ENCODE data around the gene TIMP3.

Gene TIMP3

DNA sequence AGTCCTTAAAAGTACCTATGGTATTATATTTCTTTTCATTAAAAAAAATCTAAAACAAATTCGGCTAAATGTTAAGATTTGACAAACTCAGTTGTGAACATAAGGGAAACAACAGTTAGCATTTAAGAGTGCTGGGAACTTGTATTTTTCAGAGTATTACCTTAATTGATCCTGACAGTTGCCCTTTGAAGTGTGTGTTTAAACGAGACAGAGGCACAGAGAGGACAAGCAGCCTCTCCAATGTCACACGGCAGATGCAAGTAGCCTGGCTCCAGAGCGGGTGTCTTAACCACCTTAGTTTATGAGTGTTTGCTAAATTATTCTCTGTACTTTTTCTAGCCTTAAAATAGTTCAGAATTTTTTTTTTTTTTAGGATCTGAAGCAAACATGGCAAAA, 80.9 kb downstream of the TIMP3 start:
- no peaks in the 10 kb centered on the region for H3K79me1 ChIP-seq (replicated peaks; ENCODE audit: low read length, poor library complexity, severe bottlenecking)
- no peak overlapping the region for H3K4ac ChIP-seq (ENCODE audit: low read depth in 1 of 2, low read length in 2 of 2)
- H4K91ac ChIP-seq (ENCODE audit: low read length), result no peak overlapping the region
- WGBS, result 66% methylated on average over 3 of the region's 4 CpGs
- H3K4me1 ChIP-seq (ENCODE audit: control insufficient read depth, insufficient read depth, low read depth, low read length), result no peaks in the 10 kb centered on the region
- H2AK5ac ChIP-seq (ENCODE audit: low read length, severe bottlenecking), result no peak overlapping the region
- no peak overlapping the region for H2BK12ac ChIP-seq (ENCODE audit: low read length in 2 of 2)
- H3K4me3 ChIP-seq (ENCODE audit: insufficient read depth in 1 of 2, low read depth in 1 of 2, low read length in 2 of 2), result no peak overlapping the region
- H3K9ac ChIP-seq (ENCODE audit: low read length), result no peak overlapping the region
- no peak overlapping the region for H2BK120ac ChIP-seq (ENCODE audit: low read depth, low read length)
- no peak overlapping the region for H3K23ac ChIP-seq (ENCODE audit: low read length in 2 of 2)
- H3K14ac ChIP-seq (ENCODE audit: low read length in 2 of 2), result no peak overlapping the region
- DNase-seq, result no peak
- no peak overlapping the region for H3K27ac ChIP-seq (ENCODE audit: low read length, poor library complexity, severe bottlenecking)
- H3K18ac ChIP-seq (ENCODE audit: low read depth in 1 of 2, low read length in 2 of 2), result no peak overlapping the region
- H2BK5ac ChIP-seq (ENCODE audit: low read depth, low read length, poor library complexity, severe bottlenecking), result no peak overlapping the region
- no peak overlapping the region for H4K8ac ChIP-seq (ENCODE audit: low read length)
- no peak overlapping the region for H2BK15ac ChIP-seq (ENCODE audit: low read depth, poor library complexity, severe bottlenecking)
- H3K36me3 ChIP-seq (ENCODE audit: control insufficient read depth in 1 of 2, insufficient read depth in 2 of 2, low read depth in 1 of 2, low read length in 2 of 2), result no peaks in the 10 kb centered on the region
- peaks cover 0 to 29% of the 10 kb centered on the region in 2 experiments for H3K27me3 ChIP-seq (ENCODE audit: control insufficient read depth in 1 of 2, insufficient read depth in 1 of 2, low read length in 2 of 2)
- H3K9me3 ChIP-seq (ENCODE audit: control insufficient read depth, low read length), result no peaks in the 10 kb centered on the region
- H3K4me2 ChIP-seq (ENCODE audit: low read length, poor library complexity, severe bottlenecking), result no peak overlapping the region
- no peak overlapping the region for H2AFZ ChIP-seq (ENCODE audit: low read depth, low read length)

DNA sequence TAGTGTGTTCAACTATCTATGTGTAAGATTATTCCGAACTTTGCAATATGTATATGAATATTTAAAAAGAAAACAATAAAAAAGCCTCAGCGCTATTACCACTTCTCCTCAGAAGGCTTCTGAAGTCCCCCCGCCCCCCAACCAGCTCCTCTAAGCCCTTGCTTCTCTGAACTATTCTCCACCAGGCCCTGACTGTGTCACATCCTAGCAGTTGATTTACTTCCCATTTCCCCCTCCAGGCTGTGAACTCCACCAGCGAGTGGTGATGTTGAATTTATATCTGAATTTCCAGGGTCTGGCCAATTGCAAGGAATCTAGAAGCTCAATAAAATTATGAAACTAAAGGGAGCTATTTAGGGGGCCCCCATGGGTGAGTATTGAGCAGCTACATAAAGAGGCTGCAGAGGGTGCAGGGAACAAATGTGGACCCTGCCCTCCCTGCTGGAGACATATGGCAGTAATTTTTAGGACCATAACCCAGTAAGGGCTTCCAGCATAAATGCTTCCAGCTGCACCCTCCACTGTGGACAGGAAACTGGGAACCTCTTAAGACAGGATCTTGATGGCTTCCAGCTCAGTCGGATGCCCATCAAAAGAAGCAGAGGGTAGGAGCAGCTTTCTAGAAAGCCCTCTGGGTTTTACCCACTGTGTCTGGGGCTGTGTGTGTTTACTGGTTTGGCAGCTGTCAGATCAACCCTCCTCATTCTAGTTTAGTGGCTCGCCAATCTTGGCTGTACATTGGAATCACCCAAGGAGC, 81.4 kb downstream of the TIMP3 start:
- Histone ChIP-seq H2BK12ac (ENCODE audit: low read length in 2 of 2) (no peak overlapping the region), H2AK5ac (ENCODE audit: low read length, severe bottlenecking) (no peak overlapping the region), H3K9ac (ENCODE audit: low read length) (no peak overlapping the region), H2BK5ac (ENCODE audit: low read depth, low read length, poor library complexity, severe bottlenecking) (no peak overlapping the region), H4K91ac (ENCODE audit: low read length) (no peak overlapping the region), H3K27me3 (ENCODE audit: control insufficient read depth in 1 of 2, insufficient read depth in 1 of 2, low read length in 2 of 2) (peaks cover 0 to 23% of the 10 kb centered on the region in 2 experiments), H2BK120ac (ENCODE audit: low read depth, low read length) (no peak overlapping the region), H3K36me3 (ENCODE audit: control insufficient read depth in 1 of 2, insufficient read depth in 2 of 2, low read depth in 1 of 2, low read length in 2 of 2) (no peaks in the 10 kb centered on the region), H3K4ac (ENCODE audit: low read depth in 1 of 2, low read length in 2 of 2) (no peak overlapping the region), H3K4me2 (ENCODE audit: low read length, poor library complexity, severe bottlenecking) (no peak overlapping the region), H3K18ac (ENCODE audit: low read depth in 1 of 2, low read length in 2 of 2) (no peak overlapping the region), H3K9me3 (ENCODE audit: control insufficient read depth, low read length) (no peaks in the 10 kb centered on the region), H2AFZ (ENCODE audit: low read depth, low read length) (no peak overlapping the region), H3K79me1 (replicated peaks; ENCODE audit: low read length, poor library complexity, severe bottlenecking) (no peaks in the 10 kb centered on the region), H3K27ac (ENCODE audit: low read length, poor library complexity, severe bottlenecking) (no peak overlapping the region), H3K4me3 (ENCODE audit: insufficient read depth in 1 of 2, low read depth in 1 of 2, low read length in 2 of 2) (no peak overlapping the region), H3K23ac (ENCODE audit: low read length in 2 of 2) (no peak overlapping the region), H2BK15ac (ENCODE audit: low read depth, poor library complexity, severe bottlenecking) (peak overlapping the region; percentile 62), H3K14ac (ENCODE audit: low read length in 2 of 2) (no peak overlapping the region), H3K4me1 (ENCODE audit: control insufficient read depth, insufficient read depth, low read depth, low read length) (no peaks in the 10 kb centered on the region), H4K8ac (ENCODE audit: low read length) (no peak overlapping the region)
- DNase-seq, result no peak
- 40% methylated on average over 4 of the region's 6 CpGs for WGBS

DNA sequence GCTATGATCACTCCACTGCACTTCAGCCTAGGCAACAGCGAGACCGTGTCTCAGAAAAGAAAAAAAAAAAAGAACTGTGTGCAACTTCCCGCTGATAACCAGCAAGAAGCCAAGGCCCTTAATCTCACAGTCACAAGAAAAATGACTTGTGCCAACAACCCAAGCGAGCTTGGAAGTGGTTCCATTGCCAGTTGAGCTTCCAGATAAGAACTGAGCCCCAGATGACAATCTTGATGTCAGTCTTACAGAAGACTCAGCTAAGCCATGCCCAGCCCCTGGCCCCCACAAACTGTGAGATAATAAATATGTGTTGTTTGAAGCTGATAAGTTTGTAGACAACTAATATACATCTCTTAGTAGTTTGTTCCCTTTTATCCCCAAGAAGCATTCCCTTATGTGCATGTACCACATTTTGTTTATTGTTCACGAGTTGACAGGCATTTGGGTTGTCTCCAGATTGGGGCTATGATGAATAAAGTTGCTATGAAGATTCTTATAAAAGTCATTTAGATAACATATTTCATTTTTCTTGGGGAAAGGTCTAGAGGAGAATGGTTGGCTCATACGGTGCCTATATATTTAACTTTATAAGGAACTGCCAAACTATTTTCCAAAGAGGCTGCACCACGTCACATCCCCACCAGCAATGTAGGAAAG, 85.9 kb downstream of the TIMP3 start:
- no peak overlapping the region for H4K8ac ChIP-seq (ENCODE audit: low read length)
- H3K18ac ChIP-seq (ENCODE audit: low read depth in 1 of 2, low read length in 2 of 2), result no peak overlapping the region
- H3K4me2 ChIP-seq (ENCODE audit: low read length, poor library complexity, severe bottlenecking), result no peak overlapping the region
- H3K36me3 ChIP-seq (ENCODE audit: control insufficient read depth in 1 of 2, insufficient read depth in 2 of 2, low read depth in 1 of 2, low read length in 2 of 2), result no peaks in the 10 kb centered on the region
- H3K4me3 ChIP-seq (ENCODE audit: insufficient read depth in 1 of 2, low read depth in 1 of 2, low read length in 2 of 2), result no peak overlapping the region
- H4K91ac ChIP-seq (ENCODE audit: low read length), result no peak overlapping the region
- no peak overlapping the region for H2BK12ac ChIP-seq (ENCODE audit: low read length in 2 of 2)
- WGBS, result 95% methylated on average over 5 of the region's 7 CpGs
- no peak overlapping the region for H2BK120ac ChIP-seq (ENCODE audit: low read depth, low read length)
- no peak for DNase-seq
- peaks cover 0 to 35% of the 10 kb centered on the region in 2 experiments for H3K27me3 ChIP-seq (ENCODE audit: control insufficient read depth in 1 of 2, insufficient read depth in 1 of 2, low read length in 2 of 2)
- H3K9ac ChIP-seq (ENCODE audit: low read length), result no peak overlapping the region
- no peaks in the 10 kb centered on the region for H3K79me1 ChIP-seq (replicated peaks; ENCODE audit: low read length, poor library complexity, severe bottlenecking)
- no peak overlapping the region for H2BK15ac ChIP-seq (ENCODE audit: low read depth, poor library complexity, severe bottlenecking)
- H3K9me3 ChIP-seq (ENCODE audit: control insufficient read depth, low read length), result no peaks in the 10 kb centered on the region
- no peak overlapping the region for H2BK5ac ChIP-seq (ENCODE audit: low read depth, low read length, poor library complexity, severe bottlenecking)
- H3K4ac ChIP-seq (ENCODE audit: low read depth in 1 of 2, low read length in 2 of 2), result no peak overlapping the region
- H3K14ac ChIP-seq (ENCODE audit: low read length in 2 of 2), result no peak overlapping the region
- no peak overlapping the region for H3K27ac ChIP-seq (ENCODE audit: low read length, poor library complexity, severe bottlenecking)
- H2AK5ac ChIP-seq (ENCODE audit: low read length, severe bottlenecking), result no peak overlapping the region
- H3K4me1 ChIP-seq (ENCODE audit: control insufficient read depth, insufficient read depth, low read depth, low read length), result no peaks in the 10 kb centered on the region
- H2AFZ ChIP-seq (ENCODE audit: low read depth, low read length), result no peak overlapping the region
- H3K23ac ChIP-seq (ENCODE audit: low read length in 2 of 2), result no peak overlapping the region

DNA sequence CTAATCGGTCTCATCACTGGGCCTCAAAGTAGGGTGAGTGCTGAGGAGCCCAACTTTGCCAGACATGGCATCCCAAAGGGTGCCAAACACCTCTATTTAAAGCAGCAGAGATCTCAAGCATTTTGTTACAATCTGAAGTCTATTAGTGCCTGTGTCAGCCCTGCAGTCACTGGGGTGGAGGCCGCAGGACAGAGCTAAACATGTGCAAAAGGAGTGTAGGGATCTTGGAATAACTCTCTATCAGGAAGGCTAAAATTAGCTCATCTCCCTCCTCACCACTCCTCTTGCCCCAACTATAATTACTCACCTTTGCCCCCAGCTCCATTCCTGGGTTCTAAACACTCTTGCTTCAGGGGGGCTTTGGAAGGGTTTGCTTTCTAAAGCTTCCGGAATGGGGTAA, 87.5 kb downstream of the TIMP3 start:
- H3K18ac ChIP-seq (ENCODE audit: low read depth in 1 of 2, low read length in 2 of 2), result peak overlapping the region in 1 of 2 experiments; percentile 35
- H3K9me3 ChIP-seq (ENCODE audit: control insufficient read depth, low read length), result no peaks in the 10 kb centered on the region
- peaks cover 0 to 36% of the 10 kb centered on the region in 2 experiments for H3K27me3 ChIP-seq (ENCODE audit: control insufficient read depth in 1 of 2, insufficient read depth in 1 of 2, low read length in 2 of 2)
- no peak overlapping the region for H4K8ac ChIP-seq (ENCODE audit: low read length)
- H3K4me1 ChIP-seq (ENCODE audit: control insufficient read depth, insufficient read depth, low read depth, low read length), result no peaks in the 10 kb centered on the region
- DNase-seq, result no peak
- H3K4me2 ChIP-seq (ENCODE audit: low read length, poor library complexity, severe bottlenecking), result no peak overlapping the region
- no peak overlapping the region for H3K9ac ChIP-seq (ENCODE audit: low read length)
- no peak overlapping the region for H2BK12ac ChIP-seq (ENCODE audit: low read length in 2 of 2)
- no peak overlapping the region for H2BK15ac ChIP-seq (ENCODE audit: low read depth, poor library complexity, severe bottlenecking)
- H3K23ac ChIP-seq (ENCODE audit: low read length in 2 of 2), result peak overlapping the region in 1 of 2 experiments; percentile 59
- H3K4ac ChIP-seq (ENCODE audit: low read depth in 1 of 2, low read length in 2 of 2), result no peak overlapping the region
- H3K36me3 ChIP-seq (ENCODE audit: control insufficient read depth in 1 of 2, insufficient read depth in 2 of 2, low read depth in 1 of 2, low read length in 2 of 2), result no peaks in the 10 kb centered on the region
- H3K4me3 ChIP-seq (ENCODE audit: insufficient read depth in 1 of 2, low read depth in 1 of 2, low read length in 2 of 2), result no peak overlapping the region
- H3K27ac ChIP-seq (ENCODE audit: low read length, poor library complexity, severe bottlenecking), result no peak overlapping the region
- no peak overlapping the region for H2AFZ ChIP-seq (ENCODE audit: low read depth, low read length)
- H2AK5ac ChIP-seq (ENCODE audit: low read length, severe bottlenecking), result no peak overlapping the region
- 88% methylated on average over 1 of the region's 3 CpGs for WGBS
- no peak overlapping the region for H4K91ac ChIP-seq (ENCODE audit: low read length)
- no peak overlapping the region for H2BK120ac ChIP-seq (ENCODE audit: low read depth, low read length)
- H3K14ac ChIP-seq (ENCODE audit: low read length in 2 of 2), result no peak overlapping the region
- H3K79me1 ChIP-seq (replicated peaks; ENCODE audit: low read length, poor library complexity, severe bottlenecking), result no peaks in the 10 kb centered on the region
- no peak overlapping the region for H2BK5ac ChIP-seq (ENCODE audit: low read depth, low read length, poor library complexity, severe bottlenecking)
